Stimulated activated naive CD8-positive, alpha-beta T cell treated with anti-CD3 and anti-CD28 coated beads, Interleukin-15, Interleukin-2, amounts not matched to agents 100 ng/mL and 50 ng/mL, for 24 hours (primary cell): Measurements from ENCODE around the gene TENT5C.

ENCODE experiments used
- H3K27ac Mint-ChIP-seq: one replicate; pipeline ENCODE4 v1.8.0; 2021; ENCODE audit warnings: mild to moderate bottlenecking, mixed read lengths
- H3K27me3 Mint-ChIP-seq: one replicate; pipeline ENCODE4 v1.8.0; 2021; ENCODE audit warnings: mixed read lengths
- H3K36me3 Mint-ChIP-seq: one replicate; pipeline ENCODE4 v1.8.0; 2021; ENCODE audit warnings: low read depth, mixed read lengths
- H3K4me1 Mint-ChIP-seq: one replicate; pipeline ENCODE4 v1.8.0; 2021; ENCODE audit warnings: low read depth, mixed read lengths
- H3K4me3 Mint-ChIP-seq: one replicate; pipeline ENCODE4 v1.8.0; 2021; ENCODE audit warnings: mild to moderate bottlenecking, mixed read lengths
- H3K9me3 Mint-ChIP-seq: one replicate; pipeline ENCODE4 v1.8.0; 2021; ENCODE audit warnings: mixed read lengths

TENT5C gene

GRCh38 chr1:117567435-117567834 lies 38.4 kb upstream of the TENT5C start:
- Mint-ChIP-seq H3K4me3 (no peak overlapping the region), H3K27ac (no peak overlapping the region), H3K4me1 (peaks cover 3% of the 10 kb centered on the region), H3K9me3 (no peaks in the 10 kb centered on the region), H3K27me3 (peaks cover 4% of the 10 kb centered on the region), H3K36me3 (no peaks in the 10 kb centered on the region)

- Mint-ChIP-seq H3K27me3 (peaks cover 4% of the 10 kb centered on the region), H3K36me3 (no peaks in the 10 kb centered on the region), H3K4me3 (no peak overlapping the region), H3K27ac (no peak overlapping the region), H3K9me3 (no peaks in the 10 kb centered on the region), H3K4me1 (peaks cover 8% of the 10 kb centered on the region)
These were observed 37.9 kb upstream of the TENT5C start for GRCh38 chr1:117567976-117568375.

GRCh38 chr1:117568999-117569398 lies 36.8 kb upstream of the TENT5C start:
- no peak overlapping the region for H3K27ac Mint-ChIP-seq
- H3K36me3 Mint-ChIP-seq, result no peaks in the 10 kb centered on the region
- peaks cover 4% of the 10 kb centered on the region for H3K27me3 Mint-ChIP-seq
- no peak overlapping the region for H3K4me3 Mint-ChIP-seq
- H3K9me3 Mint-ChIP-seq, result no peaks in the 10 kb centered on the region
- H3K4me1 Mint-ChIP-seq, result peaks cover 15% of the 10 kb centered on the region

- no peak overlapping the region for H3K4me3 Mint-ChIP-seq
- H3K27me3 Mint-ChIP-seq, result peaks cover 1% of the 10 kb centered on the region
- H3K27ac Mint-ChIP-seq, result no peak overlapping the region
- H3K4me1 Mint-ChIP-seq, result peaks cover 18% of the 10 kb centered on the region
- no peaks in the 10 kb centered on the region for H3K9me3 Mint-ChIP-seq
- H3K36me3 Mint-ChIP-seq, result no peaks in the 10 kb centered on the region
These were observed 36.0 kb upstream of the TENT5C start for GRCh38 chr1:117569856-117570255.

DNA sequence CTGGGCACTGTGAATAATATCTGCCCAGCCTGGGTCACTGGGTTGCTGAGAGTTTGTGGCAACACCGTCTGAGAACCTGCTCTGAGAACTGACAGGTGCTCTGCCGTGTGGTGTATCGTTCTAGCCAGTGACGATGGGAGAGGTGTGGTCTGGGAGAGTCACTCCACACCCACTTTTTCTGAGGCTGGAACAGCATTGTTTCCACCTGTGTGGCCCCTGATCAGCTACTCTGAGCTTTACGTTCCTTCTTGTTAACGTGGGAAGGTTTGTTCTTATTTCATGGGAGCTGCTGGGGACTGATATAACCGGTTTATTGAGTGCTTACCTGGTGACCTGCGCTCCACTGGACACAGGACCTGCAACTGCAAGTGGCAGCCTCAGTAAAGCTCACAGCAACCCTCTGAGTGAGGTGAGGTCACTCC lies 34.8 kb upstream of the TENT5C start:
- peaks cover 18% of the 10 kb centered on the region for H3K4me1 Mint-ChIP-seq
- H3K4me3 Mint-ChIP-seq, result no peak overlapping the region
- no peaks in the 10 kb centered on the region for H3K27me3 Mint-ChIP-seq
- no peaks in the 10 kb centered on the region for H3K9me3 Mint-ChIP-seq
- no peaks in the 10 kb centered on the region for H3K36me3 Mint-ChIP-seq
- H3K27ac Mint-ChIP-seq, result no peak overlapping the region

DNA sequence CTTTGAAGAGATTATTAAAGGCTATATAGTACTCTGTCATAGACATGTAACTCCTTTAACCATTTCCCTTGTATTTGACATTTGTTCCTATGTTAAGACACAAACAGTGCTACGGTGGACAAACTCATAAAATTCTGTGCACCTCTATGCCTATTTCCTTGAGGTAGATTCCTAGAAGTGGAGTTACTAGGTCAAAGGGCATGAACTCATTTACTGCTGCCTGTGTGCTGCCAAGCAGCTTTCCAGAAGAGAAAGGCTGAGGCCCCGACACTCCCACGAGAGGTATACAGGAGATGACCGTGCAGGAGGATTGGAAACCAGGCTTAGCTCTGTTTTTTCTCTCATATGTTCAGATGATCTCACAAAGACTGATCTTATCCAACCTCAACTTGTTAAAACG lies 34.4 kb upstream of the TENT5C start:
- H3K4me3 Mint-ChIP-seq, result no peak overlapping the region
- H3K36me3 Mint-ChIP-seq, result no peaks in the 10 kb centered on the region
- peaks cover 18% of the 10 kb centered on the region for H3K4me1 Mint-ChIP-seq
- H3K27me3 Mint-ChIP-seq, result no peaks in the 10 kb centered on the region
- H3K27ac Mint-ChIP-seq, result no peak overlapping the region
- no peaks in the 10 kb centered on the region for H3K9me3 Mint-ChIP-seq

DNA sequence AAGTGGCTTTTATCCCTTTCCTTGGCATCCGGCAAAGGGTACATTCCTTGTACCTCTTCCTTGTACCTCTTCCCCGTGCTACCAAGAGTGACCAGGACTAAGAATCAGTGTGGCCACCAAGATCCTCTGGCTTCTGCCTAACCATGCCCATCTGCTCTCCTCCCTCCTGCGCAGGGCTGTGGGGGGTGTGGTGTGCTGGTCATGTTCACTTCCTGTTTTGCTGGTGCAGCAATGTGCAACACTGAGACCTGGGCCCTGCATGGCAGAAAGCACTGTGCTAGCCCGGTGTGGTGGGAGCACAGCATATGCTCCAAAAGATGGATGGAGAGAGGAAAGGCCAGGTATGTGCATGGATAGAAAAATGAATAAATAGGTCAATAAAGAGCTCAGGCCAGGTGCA lies 33.3 kb upstream of the TENT5C start:
- H3K9me3 Mint-ChIP-seq, result no peaks in the 10 kb centered on the region
- no peaks in the 10 kb centered on the region for H3K27me3 Mint-ChIP-seq
- no peak overlapping the region for H3K4me3 Mint-ChIP-seq
- no peaks in the 10 kb centered on the region for H3K36me3 Mint-ChIP-seq
- H3K4me1 Mint-ChIP-seq, result peaks cover 18% of the 10 kb centered on the region
- H3K27ac Mint-ChIP-seq, result no peak overlapping the region

DNA sequence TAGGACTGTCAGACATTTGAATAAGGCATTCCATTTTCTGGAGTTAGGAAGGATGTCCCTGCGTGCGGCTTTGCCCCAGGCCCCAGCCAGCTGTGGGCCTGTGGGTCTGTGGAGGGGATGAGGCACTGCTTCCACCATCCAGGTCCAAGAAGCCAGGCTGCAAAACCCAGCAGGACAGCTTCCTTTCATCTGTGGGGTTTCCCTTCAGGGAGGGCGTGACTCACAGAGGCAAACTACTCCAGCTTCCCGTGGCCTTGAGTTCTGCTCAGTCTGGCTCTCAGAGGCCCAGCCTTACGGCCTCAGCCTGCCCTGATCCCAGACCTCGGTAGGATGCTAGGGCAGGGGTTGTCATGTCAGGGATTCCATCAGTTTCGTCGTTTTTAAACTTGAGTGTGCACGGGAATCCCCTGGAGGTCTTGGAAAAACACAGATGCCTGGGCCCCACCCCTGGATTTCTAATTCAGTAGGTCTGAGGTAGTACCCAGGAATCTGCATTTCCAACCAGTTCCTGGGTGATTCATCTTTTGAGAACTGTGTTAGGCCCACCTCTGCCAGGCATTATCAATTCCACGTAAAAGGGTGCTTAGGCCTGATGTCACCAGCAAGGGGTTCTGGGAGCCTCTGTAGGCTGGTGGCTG lies 32.3 kb upstream of the TENT5C start:
- H3K9me3 Mint-ChIP-seq, result no peaks in the 10 kb centered on the region
- H3K27me3 Mint-ChIP-seq, result no peaks in the 10 kb centered on the region
- no peak overlapping the region for H3K4me3 Mint-ChIP-seq
- no peak overlapping the region for H3K27ac Mint-ChIP-seq
- peaks cover 18% of the 10 kb centered on the region for H3K4me1 Mint-ChIP-seq
- H3K36me3 Mint-ChIP-seq, result no peaks in the 10 kb centered on the region

- H3K36me3 Mint-ChIP-seq, result no peaks in the 10 kb centered on the region
- no peaks in the 10 kb centered on the region for H3K9me3 Mint-ChIP-seq
- no peak overlapping the region for H3K27ac Mint-ChIP-seq
- peaks cover 18% of the 10 kb centered on the region for H3K4me1 Mint-ChIP-seq
- no peaks in the 10 kb centered on the region for H3K27me3 Mint-ChIP-seq
- H3K4me3 Mint-ChIP-seq, result no peak overlapping the region
These were observed 31.6 kb upstream of the TENT5C start for GRCh38 chr1:117574161-117574835.

DNA sequence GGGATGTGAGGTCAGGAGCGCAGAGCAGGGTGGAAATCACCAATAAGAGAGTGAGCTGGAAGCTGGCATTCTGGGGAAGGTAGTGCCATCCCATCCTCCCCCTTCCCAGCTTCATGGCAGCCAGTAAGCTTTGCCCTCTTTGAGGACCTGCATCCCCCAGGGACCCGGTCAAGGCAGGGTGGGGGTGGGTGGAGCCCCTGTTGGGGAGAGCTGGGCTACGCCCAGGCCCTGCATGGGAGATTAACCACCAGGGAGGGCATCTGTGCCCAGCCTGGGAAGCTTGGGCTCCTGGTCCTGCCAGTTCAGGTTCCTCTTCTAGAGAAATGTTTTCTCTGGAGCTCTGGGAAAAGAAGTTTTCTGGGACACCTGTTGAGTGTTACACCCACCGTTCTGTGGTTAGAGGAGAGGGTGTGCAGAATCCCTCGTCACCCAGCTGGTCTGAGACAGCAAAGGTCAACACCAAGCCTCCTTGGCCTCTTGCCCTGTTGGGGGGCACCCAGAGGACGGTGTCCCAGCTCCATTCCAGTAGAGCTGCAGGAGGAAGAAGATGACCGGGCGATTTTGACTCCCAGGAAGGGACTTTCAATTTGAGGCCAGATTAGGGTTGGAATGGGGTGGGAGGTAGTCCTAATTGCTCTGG lies 30.1 kb upstream of the TENT5C start:
- H3K27ac Mint-ChIP-seq, result no peak overlapping the region

GRCh38 chr1:117576236-117576635 lies 29.6 kb upstream of the TENT5C start:
- Mint-ChIP-seq H3K36me3 (no peaks in the 10 kb centered on the region), H3K4me1 (peaks cover 18% of the 10 kb centered on the region), H3K9me3 (no peaks in the 10 kb centered on the region), H3K27ac (no peak overlapping the region), H3K27me3 (no peaks in the 10 kb centered on the region), H3K4me3 (no peak overlapping the region)

More for the DNA sequence above, 30.1 kb upstream of the TENT5C start:
- H3K9me3 Mint-ChIP-seq, result no peaks in the 10 kb centered on the region
- no peaks in the 10 kb centered on the region for H3K36me3 Mint-ChIP-seq
- peaks cover 18% of the 10 kb centered on the region for H3K4me1 Mint-ChIP-seq
- H3K4me3 Mint-ChIP-seq, result no peak overlapping the region
- H3K27me3 Mint-ChIP-seq, result no peaks in the 10 kb centered on the region

GRCh38 chr1:117577191-117577885 lies 28.5 kb upstream of the TENT5C start:
- H3K4me3 Mint-ChIP-seq, result no peak overlapping the region
- no peaks in the 10 kb centered on the region for H3K36me3 Mint-ChIP-seq
- H3K27me3 Mint-ChIP-seq, result no peaks in the 10 kb centered on the region
- no peak overlapping the region for H3K27ac Mint-ChIP-seq
- no peaks in the 10 kb centered on the region for H3K9me3 Mint-ChIP-seq
- H3K4me1 Mint-ChIP-seq, result peaks cover 16% of the 10 kb centered on the region

DNA sequence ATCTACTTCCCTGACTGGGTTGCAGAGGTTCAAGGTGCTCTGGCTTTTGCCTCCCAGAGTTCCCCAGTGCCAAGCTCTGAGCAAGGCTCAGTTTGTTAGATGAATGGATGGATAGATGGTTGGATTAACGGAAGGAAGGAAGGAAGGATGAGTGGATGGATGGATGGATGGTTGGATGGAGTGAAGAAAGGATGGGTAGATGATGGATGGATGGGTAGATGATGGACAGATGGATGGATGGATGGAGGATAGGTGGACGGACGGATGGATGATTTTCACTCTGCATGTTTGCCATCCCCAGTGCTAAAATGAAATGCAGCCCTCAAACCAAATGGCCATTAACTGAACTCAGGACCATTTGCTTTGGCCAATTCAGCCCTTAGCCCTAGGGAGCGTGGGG lies 27.4 kb upstream of the TENT5C start:
- H3K9me3 Mint-ChIP-seq, result no peaks in the 10 kb centered on the region
- H3K27ac Mint-ChIP-seq, result no peak overlapping the region
- H3K4me1 Mint-ChIP-seq, result peaks cover 5% of the 10 kb centered on the region
- no peak overlapping the region for H3K4me3 Mint-ChIP-seq
- H3K36me3 Mint-ChIP-seq, result no peaks in the 10 kb centered on the region
- no peaks in the 10 kb centered on the region for H3K27me3 Mint-ChIP-seq

DNA sequence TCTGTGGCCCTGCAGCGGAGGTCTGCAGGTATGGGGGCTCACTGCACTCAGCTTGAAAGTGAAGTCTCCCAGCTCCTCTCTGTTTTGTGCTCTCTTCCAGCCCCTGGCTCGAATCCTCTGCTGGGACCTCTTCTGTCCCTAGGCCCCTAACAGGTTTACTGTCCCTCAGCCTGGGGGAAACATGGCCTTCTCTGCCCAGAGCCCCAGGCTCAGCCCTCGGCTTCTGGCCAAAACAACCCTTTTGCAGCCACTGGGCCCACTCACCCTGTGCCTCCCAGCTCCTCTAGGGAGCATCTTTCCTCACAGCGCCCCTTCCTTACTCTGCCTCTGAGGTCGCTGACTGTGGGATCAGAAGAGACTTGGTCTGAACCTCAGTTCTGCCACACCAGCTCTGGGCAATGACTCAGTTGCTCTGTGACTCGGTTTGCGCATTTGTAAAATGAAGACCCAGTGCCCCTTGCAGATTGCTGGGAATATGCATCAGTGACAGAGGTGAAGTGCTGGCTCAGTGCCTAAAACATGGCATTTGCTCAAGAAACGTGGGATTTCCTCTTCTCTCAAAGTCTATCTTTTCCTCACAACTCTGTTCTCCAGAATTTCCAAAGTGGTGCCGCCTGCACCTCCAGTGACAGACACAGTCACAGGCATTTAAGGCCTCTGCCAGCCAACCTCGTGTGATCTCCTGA lies 26.5 kb upstream of the TENT5C start:
- no peaks in the 10 kb centered on the region for H3K36me3 Mint-ChIP-seq
- no peak overlapping the region for H3K27ac Mint-ChIP-seq
- no peaks in the 10 kb centered on the region for H3K9me3 Mint-ChIP-seq
- no peaks in the 10 kb centered on the region for H3K27me3 Mint-ChIP-seq
- H3K4me1 Mint-ChIP-seq, result no peaks in the 10 kb centered on the region
- H3K4me3 Mint-ChIP-seq, result no peak overlapping the region

GRCh38 chr1:117580436-117580835 lies 25.4 kb upstream of the TENT5C start:
- H3K4me1 Mint-ChIP-seq, result no peaks in the 10 kb centered on the region
- no peak overlapping the region for H3K4me3 Mint-ChIP-seq
- no peaks in the 10 kb centered on the region for H3K27me3 Mint-ChIP-seq
- H3K9me3 Mint-ChIP-seq, result no peaks in the 10 kb centered on the region
- no peaks in the 10 kb centered on the region for H3K36me3 Mint-ChIP-seq
- H3K27ac Mint-ChIP-seq, result no peak overlapping the region
